ENCODE results near the gene CCR7. TPM values are rescaled to one million over a fixed set of nuclear protein-coding genes. Genes with fewer than 3 reads are reported as not detected.

Gene CCR7
- total and polyA plus RNA-seq, 2 of the 4 experiments (the other 2 are of a cell fraction), result 0.14 to 0.36 TPM

- ATAC-seq (ENCODE audit: low read depth) (no peak), DNase-seq (no peak)
- Histone ChIP-seq H3K27ac (ENCODE audit: insufficient read depth, low read length) (peak overlapping the region; percentile 36; the same call in 1 of the 2 replicates), H3K9ac (ENCODE audit: low read depth, low read length) (peak overlapping the region; percentile 37), H3K79me1 (ENCODE audit: low read depth in 1 of 2, low read length in 2 of 2) (peaks cover 5 to 16% of the 10 kb centered on the region in 2 experiments; a peak in 3 of 4 replicates), H3K23ac (ENCODE audit: low read depth, low read length) (peak overlapping the region; percentile 82), H3K4me3 (ENCODE audit: insufficient read depth, low read depth, low read length) (no peak overlapping the region), H2AFZ (replicated peaks; ENCODE audit: low read length, poor library complexity) (peak overlapping the region; percentile 38), H4K8ac (ENCODE audit: low read depth in 2 of 2, low read length in 2 of 2) (peak overlapping the region; percentile 33 to 91; a peak in 3 of 4 replicates), H3K4ac (ENCODE audit: low read depth, low read length) (peak overlapping the region; percentile 84), H4K20me1 (ENCODE audit: insufficient read depth, low read length) (no peaks in the 10 kb centered on the region), H2AK5ac (ENCODE audit: low read depth, low read length) (peak overlapping the region; percentile 94), H4K5ac (ENCODE audit: low read depth, low read length) (peak overlapping the region; percentile 66), H3K27me3 (ENCODE audit: control insufficient read depth, insufficient read depth, low read length) (peaks cover 11% of the 10 kb centered on the region; the same call in 1 of the 2 replicates), H2BK20ac (ENCODE audit: low read depth, low read length) (peak overlapping the region; percentile 91), H2BK15ac (ENCODE audit: low read depth, low read length) (peak overlapping the region; percentile 85; the same call in 2 of the 3 replicates), H2AK9ac (replicated peaks; ENCODE audit: low read depth, low read length, poor library complexity) (no peak overlapping the region), H3K56ac (ENCODE audit: extremely low read depth, insufficient read depth, low read length) (no peak overlapping the region), H3K14ac (replicated peaks; ENCODE audit: low read depth, low read length) (peak overlapping the region; percentile 34), H3K18ac (ENCODE audit: low read depth, low read length) (peak overlapping the region; percentile 55), H3K9me1 (ENCODE audit: insufficient read depth, low read length) (peaks cover 8% of the 10 kb centered on the region), H2BK5ac (ENCODE audit: low read depth, low read length, poor library complexity, severe bottlenecking) (peak overlapping the region; percentile 83), H3K4me1 (ENCODE audit: control insufficient read depth, insufficient read depth, low read length) (peaks cover 37% of the 10 kb centered on the region), H4K91ac (ENCODE audit: insufficient read depth, low read depth, low read length) (peak overlapping the region; percentile 93), H3K9me3 (ENCODE audit: control insufficient read depth, insufficient read depth, low read length) (no peaks in the 10 kb centered on the region), H3K4me2 (ENCODE audit: low read depth, low read length) (no peak overlapping the region), H3K36me3 (ENCODE audit: control insufficient read depth, insufficient read depth, low read length) (no peaks in the 10 kb centered on the region), H2BK120ac (ENCODE audit: low read depth, low read length) (peak overlapping the region; percentile 90)
- in situ Hi-C loops (cut with MboI; ENCODE audit: low sequenced_read_pairs), result no loop called here
- CTCF ChIA-PET, result interaction anchor here (0.6 to 3.2 kb wide), 4 partner anchors 9 to 97 kb away, joined by 3 to 43 read pairs (median 6); no protein-coding TSS in a partner anchor
- POLR2A ChIA-PET (ENCODE audit: unreplicated experiment), result interaction anchor here (1.0 to 1.2 kb wide), 3 partner anchors 10 to 115 kb away, joined by 3 to 5 read pairs (median 4); partner anchors contain the start of gene IGFBP4
- dilution Hi-C loops (cut with HindIII; ENCODE audit: low sequenced_read_pairs, unreplicated experiment), result no loop called here
- no CpG with 5 or more reads among the region's 9 CpGs for whole genome bisulfite sequencing, 2 experiments (ENCODE audit: extremely low coverage in 2 of 2, insufficient read length in 1 of 2)
- TF ChIP-seq FOS (IDR thresholded peaks at IDR 0.05; ENCODE audit: low read depth, low read length) (no peak), RFX5 (IDR thresholded peaks at IDR 0.05; ENCODE audit: low read depth, low read length) (no peak), CEBPB (IDR thresholded peaks at IDR 0.05; ENCODE audit: low read depth, low read length) (no peak)
- intact Hi-C loops (cut with micrococcal nuclease), result loop anchor here (1.0 kb wide), 1 partner anchor 114 kb away; no protein-coding TSS in a partner anchor
- no TSS peak for BruUV-seq (replicated peaks)
Observed at GRCh38 chr17:40558300-40558889, 6.9 kb downstream of the CCR7 start.

All from IMR-90 (cell line).